ENCODE measurements around the gene TTC39C.

DNA sequence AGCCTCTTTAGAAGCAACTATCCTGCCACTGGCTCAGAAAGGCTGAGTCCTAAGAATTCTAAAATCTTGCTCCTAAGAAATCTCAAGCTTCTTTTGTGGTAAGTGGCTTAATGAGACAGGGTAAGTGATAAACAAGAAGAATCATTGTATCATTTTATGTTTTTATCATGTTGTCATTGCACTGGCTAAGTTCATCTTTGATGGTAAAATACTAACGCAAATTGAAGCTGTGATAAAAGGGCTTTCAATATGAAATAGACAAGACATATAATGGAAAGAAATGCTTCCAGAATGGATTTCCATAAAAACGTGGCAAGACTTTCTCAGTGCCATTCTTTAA is 21.6 kb upstream of the TTC39C start:
- no peak for TF ChIP-seq CTCF (IDR thresholded peaks at IDR 0.05)
- TF ChIP-seq ZFX (IDR thresholded peaks at IDR 0.05; ENCODE audit: borderline replicate concordance) = no peak

Measured in 22Rv1 (cell line).